Osteoblast (primary cell): Measurements from ENCODE around the gene CYB5A. TPM values are rescaled to one million over a fixed set of nuclear protein-coding genes. Genes with fewer than 3 reads are reported as not detected.

Experiments used
- DNase-seq: peaks from one replicate; pipeline ENCODE4 v3.0.0; 2011; ENCODE audit warnings: low spot score, mixed read lengths; ENCODE audit not compliant: insufficient read length; ENCODE audit errors: missing footprints
- H2AFZ ChIP-seq: 2 replicates; pipeline ENCODE4 v1.6.0; 2011; ENCODE audit warnings: mild to moderate bottlenecking, low read length
- H3K27ac ChIP-seq: 2 replicates; pipeline ENCODE4 v1.5.1; 2011; ENCODE audit warnings: mild to moderate bottlenecking, low read depth, low read length, moderate library complexity
- H3K27me3 ChIP-seq: 2 replicates; pipeline ENCODE4 v1.6.0; 2012; ENCODE audit warnings: mild to moderate bottlenecking, control low read depth, inconsistent platforms, low read length, moderate library complexity; ENCODE audit not compliant: insufficient read depth
- H3K36me3 ChIP-seq: 2 replicates; pipeline ENCODE4 v1.5.1; 2011; ENCODE audit warnings: mild to moderate bottlenecking, low read length, control low read depth, moderate library complexity; ENCODE audit not compliant: insufficient read depth
- H3K4me1 ChIP-seq: 2 replicates; pipeline ENCODE4 v1.5.1; 2011; ENCODE audit warnings: mild to moderate bottlenecking, low read length, control low read depth, moderate library complexity; ENCODE audit not compliant: insufficient read depth
- H3K4me2 ChIP-seq: 2 replicates; pipeline ENCODE4 v1.6.0; 2011; ENCODE audit warnings: mild to moderate bottlenecking, low read length; ENCODE audit not compliant: insufficient read depth
- H3K4me3 ChIP-seq: fragments of 200-600 bp; sonication (generic); 3 replicates; pipeline ENCODE4 v1.5.1; 2012; ENCODE audit warnings: mild to moderate bottlenecking, low read length, inconsistent platforms; ENCODE audit not compliant: insufficient read depth
- H3K79me2 ChIP-seq: 2 replicates; pipeline ENCODE4 v1.6.0; 2012; ENCODE audit warnings: mild to moderate bottlenecking, low read length, control low read depth, inconsistent platforms; ENCODE audit not compliant: insufficient read depth
- H3K9me3 ChIP-seq: 2 replicates; pipeline ENCODE4 v1.5.1; 2011; ENCODE audit warnings: low read depth, low read length, control low read depth
- H4K20me1 ChIP-seq: 2 replicates; pipeline ENCODE4 v1.6.0; 2012; ENCODE audit warnings: mild to moderate bottlenecking, low read length, control low read depth; ENCODE audit not compliant: insufficient read depth
- CTCF ChIP-seq: IDR thresholded peaks from 2 replicates; pipeline ENCODE4 v1.5.1; 2011; ENCODE audit warnings: mild to moderate bottlenecking, low read depth, low read length, moderate library complexity; ENCODE audit errors: extremely low read depth
- total RNA-seq: library from RNA; depleted of rRNA; stranded (reverse); fragments of >200 nt; gene quantifications from 2 replicates; pipeline ENCODE4 v1.2.3, GENCODE V29; 2012

Gene CYB5A
- total RNA-seq, 1 donor = 55.4 TPM

DNA sequence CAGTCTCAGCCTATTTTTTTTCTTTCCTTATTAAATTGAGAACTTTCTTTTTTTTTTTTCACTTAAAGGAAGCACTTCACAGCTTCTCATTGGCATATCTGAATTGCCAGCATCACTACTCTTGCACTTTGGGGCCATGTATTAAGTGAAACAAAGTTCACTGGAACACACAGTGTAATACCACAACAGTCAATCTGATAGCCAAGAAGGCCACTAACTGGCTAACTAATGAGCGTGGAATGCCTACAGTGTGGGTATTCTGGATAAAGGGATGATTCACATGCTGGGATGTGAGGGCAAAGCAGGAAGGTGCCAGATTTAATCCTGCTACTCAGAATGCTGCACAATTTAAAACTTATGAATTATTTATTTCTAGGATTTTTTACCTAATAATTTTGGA is 12.2 kb upstream of the CYB5A start:
- no peaks in the 10 kb centered on the region for H3K79me2 ChIP-seq
- H3K9me3 ChIP-seq = no peaks in the 10 kb centered on the region
- H4K20me1 ChIP-seq = no peaks in the 10 kb centered on the region
- H3K36me3 ChIP-seq = no peaks in the 10 kb centered on the region
- H3K4me1 ChIP-seq = peaks cover 18% of the 10 kb centered on the region
- no peak for TF ChIP-seq CTCF
- no peak overlapping the region for H3K4me3 ChIP-seq
- peak overlapping the region; percentile 26 for H3K4me2 ChIP-seq
- H3K27me3 ChIP-seq = peaks cover 8% of the 10 kb centered on the region
- no peak overlapping the region for H2AFZ ChIP-seq
- H3K27ac ChIP-seq = no peak overlapping the region
- DNase-seq = no peak

DNA sequence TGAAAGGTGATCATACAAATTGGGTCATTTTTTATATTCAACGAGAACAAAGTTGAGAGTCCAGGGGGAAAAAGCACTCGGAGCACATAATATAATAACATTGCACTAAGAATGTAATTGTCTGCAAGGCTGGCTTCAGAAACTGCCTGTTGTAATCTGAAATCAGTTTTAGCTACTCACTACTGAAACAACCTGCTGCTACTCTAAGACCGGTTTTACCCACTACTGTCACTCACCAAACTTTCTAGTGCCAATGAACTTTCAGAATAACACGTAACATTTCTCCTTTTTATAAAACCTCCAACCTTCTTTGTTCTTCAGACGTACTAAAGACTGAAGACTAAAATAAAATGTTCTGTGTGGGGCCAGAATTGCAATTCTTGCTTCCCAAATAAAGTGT is 11.5 kb upstream of the CYB5A start:
- Histone ChIP-seq H2AFZ (no peak overlapping the region), H3K79me2 (no peaks in the 10 kb centered on the region), H4K20me1 (no peaks in the 10 kb centered on the region), H3K4me3 (no peak overlapping the region), H3K9me3 (no peaks in the 10 kb centered on the region), H3K4me2 (no peak overlapping the region), H3K4me1 (peaks cover 18% of the 10 kb centered on the region), H3K27ac (no peak overlapping the region), H3K27me3 (peaks cover 4% of the 10 kb centered on the region), H3K36me3 (no peaks in the 10 kb centered on the region)
- DNase-seq = no peak
- TF ChIP-seq CTCF = no peak

GRCh38 chr18:74299746-74300145 is 8.0 kb upstream of the CYB5A start:
- no peaks in the 10 kb centered on the region for H3K36me3 ChIP-seq
- H3K4me3 ChIP-seq = no peak overlapping the region
- no peak for TF ChIP-seq CTCF
- H3K9me3 ChIP-seq = no peaks in the 10 kb centered on the region
- no peaks in the 10 kb centered on the region for H3K27me3 ChIP-seq
- no peaks in the 10 kb centered on the region for H3K79me2 ChIP-seq
- H3K4me1 ChIP-seq = peaks cover 18% of the 10 kb centered on the region
- no peak overlapping the region for H2AFZ ChIP-seq
- no peaks in the 10 kb centered on the region for H4K20me1 ChIP-seq
- H3K4me2 ChIP-seq = peak overlapping the region; percentile 49
- no peak for DNase-seq
- no peak overlapping the region for H3K27ac ChIP-seq

DNA sequence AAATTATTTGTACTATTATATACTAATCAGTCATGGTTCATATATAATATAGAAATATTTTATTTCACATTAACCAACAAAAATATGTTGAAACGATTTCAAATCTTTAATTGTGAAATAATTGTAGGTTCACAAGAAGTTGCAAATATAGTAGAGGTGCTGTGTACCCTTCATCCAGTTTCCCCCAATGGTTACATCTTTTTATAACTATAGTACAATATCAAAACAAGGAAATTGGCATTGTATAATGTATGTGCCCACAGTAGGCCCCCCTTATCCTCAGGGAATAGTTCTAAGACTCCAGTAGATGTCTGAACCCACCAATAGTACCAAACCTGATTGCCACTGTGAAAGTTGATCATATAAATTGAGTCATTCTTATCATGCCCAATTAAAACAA is 7.4 kb upstream of the CYB5A start:
- H2AFZ ChIP-seq = no peak overlapping the region

More for the DNA sequence above, 7.4 kb upstream of the CYB5A start:
- Histone ChIP-seq H3K4me2 (peak overlapping the region; percentile 49), H3K27ac (no peak overlapping the region), H3K4me3 (no peak overlapping the region), H3K36me3 (no peaks in the 10 kb centered on the region), H3K9me3 (no peaks in the 10 kb centered on the region), H3K4me1 (peaks cover 16% of the 10 kb centered on the region), H3K79me2 (no peaks in the 10 kb centered on the region), H3K27me3 (no peaks in the 10 kb centered on the region), H4K20me1 (no peaks in the 10 kb centered on the region)
- TF ChIP-seq CTCF = no peak
- no peak for DNase-seq
